ENCODE results near the gene PALM. TPM values are rescaled to one million over a fixed set of nuclear protein-coding genes. Genes with fewer than 3 reads are reported as not detected.
"Not testable (repeated sequence)": the region's sequence is repeated elsewhere in the genome, so short reads cannot be mapped to it uniquely, and the experiment has no call there.

Gene PALM, protein sequence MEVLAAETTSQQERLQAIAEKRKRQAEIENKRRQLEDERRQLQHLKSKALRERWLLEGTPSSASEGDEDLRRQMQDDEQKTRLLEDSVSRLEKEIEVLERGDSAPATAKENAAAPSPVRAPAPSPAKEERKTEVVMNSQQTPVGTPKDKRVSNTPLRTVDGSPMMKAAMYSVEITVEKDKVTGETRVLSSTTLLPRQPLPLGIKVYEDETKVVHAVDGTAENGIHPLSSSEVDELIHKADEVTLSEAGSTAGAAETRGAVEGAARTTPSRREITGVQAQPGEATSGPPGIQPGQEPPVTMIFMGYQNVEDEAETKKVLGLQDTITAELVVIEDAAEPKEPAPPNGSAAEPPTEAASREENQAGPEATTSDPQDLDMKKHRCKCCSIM
- total RNA-seq = 10 to 100 TPM in 1 of 2 donors, 1 to 10 TPM in 1; 8.7 to 11.9 TPM
- long read RNA-seq, partial matches to known transcripts = 0 of 6 reads
- long read RNA-seq, other reads (novel, unspliced or antisense) = 6 of 6 reads

DNA sequence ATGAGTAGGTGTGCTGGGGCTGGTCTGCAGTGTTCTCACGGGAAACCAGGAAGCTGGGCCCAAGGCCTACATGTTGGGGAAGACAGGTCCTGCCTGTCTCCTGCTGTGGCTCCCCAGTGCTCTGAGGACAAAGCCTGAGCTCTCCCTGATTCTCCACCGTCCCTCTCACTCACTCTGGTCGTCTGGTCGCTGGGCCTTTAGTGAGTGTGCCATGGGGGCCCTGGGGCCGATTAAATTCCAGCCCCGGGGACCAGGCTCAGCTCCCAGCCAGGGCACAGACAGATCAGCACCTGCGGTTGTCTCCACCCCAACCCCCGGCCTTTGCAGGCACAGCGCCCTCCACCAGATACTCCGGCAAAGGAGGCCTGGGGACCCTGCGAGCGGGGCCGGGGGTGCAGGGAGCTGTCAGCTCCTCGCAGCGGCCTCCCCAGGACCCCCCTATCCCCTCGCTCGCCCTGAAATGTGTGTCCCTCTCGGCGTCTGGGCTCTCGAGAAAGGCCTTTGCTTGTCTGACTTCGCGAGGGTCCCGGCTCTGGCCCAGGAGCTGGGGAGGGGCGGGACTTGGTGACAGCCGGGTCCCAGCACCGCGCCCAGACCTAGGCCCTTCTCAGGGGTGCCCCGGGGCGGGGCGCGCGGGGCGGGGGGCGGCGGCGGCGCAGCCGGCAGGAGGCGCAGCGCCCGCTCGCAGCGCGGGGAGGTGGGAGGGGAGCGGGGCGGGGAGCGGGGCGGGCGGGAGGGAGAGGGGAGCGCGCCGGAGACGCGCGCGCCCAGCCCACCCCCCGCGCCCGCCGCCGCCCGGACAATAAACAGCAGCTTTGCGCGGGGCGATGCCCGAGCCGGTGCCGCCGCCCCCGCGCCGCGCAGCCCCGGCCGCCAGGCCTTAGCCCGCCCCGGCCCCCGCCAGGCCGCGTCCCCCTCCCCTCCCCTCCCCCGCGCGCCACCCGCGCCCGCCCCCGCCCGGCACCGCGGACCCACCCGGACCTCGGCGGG is at the start of gene PALM:
Gene PALM, plus strand, starts transcription at position 782 of the 990 bp plus-strand sequence. CDS start 212 bp downstream, outside the sequence.
- ATAC-seq = no peak
- intact Hi-C loops (cut with DNase I, micrococcal nuclease) = no loop called here
- no peak for DNase-seq

DNA sequence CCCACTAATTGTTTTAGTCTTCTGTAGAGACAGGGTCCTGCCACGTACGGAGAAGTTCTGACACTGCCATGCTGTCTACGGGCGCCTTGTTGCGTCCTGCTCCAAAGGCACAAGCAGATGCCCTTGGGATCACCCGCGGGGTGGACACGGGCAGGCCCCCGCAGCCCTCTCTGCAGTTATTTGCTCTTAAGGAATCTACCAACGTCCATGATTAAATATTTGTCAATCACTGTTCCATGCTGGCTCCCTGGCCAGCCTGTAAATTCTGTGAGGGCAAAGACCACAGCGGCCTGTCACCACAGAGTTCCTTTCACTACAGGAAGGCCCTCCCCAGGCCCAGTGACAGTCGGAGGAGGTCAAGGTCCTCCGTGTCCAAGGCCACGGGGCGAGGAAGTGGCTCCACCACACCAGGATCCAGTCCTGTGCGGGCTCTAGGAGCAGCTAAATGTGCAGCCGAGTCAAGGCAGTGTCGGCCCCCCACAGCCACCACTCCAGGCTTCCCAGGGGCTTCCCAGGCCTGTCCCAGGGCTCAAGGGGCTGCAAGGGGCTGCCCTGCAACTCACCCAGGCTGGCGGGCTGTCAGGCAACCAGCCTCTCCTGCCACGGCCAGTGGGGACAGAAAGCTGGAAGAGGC is 47.8 kb upstream of the PALM start:
- intact Hi-C loops (cut with DNase I, micrococcal nuclease) = no loop called here
- ATAC-seq = peak; percentile 62
- peak; percentile 71 to 80 for DNase-seq

DNA sequence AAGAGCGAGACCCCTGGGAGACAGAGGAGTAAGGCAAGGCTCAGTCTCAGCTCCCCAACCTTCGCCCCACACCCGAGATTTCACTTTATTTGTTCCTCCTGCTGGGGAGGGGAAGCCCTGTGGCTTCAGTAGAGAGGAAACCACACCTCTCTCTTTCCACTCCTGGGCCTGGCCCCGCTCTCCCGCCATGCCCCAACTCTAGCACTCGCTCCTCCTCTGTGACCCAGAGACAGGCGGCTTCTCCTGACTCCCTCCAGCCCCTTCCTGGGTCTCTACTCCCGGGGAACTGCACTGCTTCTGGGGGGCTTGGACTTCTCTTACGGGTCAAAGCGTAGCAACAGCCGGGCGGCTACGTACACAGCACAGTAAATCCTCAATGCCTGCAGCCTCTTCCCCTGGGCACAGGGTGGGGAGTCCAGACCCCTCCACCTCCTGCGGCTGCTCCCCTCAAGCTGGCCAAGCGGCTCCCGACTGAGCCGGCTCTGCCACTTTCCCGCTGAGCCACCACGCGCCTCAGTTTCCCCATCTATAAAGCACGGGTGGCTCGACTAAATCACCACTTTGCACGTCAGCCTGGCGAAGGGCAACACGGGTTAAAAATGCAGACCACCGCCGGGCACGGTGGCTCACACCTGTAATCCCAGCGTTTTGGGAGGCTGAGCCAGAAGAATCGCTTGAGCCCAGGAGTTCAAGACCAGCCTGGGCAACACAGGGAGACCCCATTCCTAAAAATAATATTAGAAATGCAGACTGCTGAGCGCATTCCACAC is 47.1 kb upstream of the PALM start:
- DNase-seq (peak in 1 of 2 donors; percentile 66), ATAC-seq (peak; percentile 56)
- intact Hi-C loops (cut with DNase I, micrococcal nuclease) = no loop called here

DNA sequence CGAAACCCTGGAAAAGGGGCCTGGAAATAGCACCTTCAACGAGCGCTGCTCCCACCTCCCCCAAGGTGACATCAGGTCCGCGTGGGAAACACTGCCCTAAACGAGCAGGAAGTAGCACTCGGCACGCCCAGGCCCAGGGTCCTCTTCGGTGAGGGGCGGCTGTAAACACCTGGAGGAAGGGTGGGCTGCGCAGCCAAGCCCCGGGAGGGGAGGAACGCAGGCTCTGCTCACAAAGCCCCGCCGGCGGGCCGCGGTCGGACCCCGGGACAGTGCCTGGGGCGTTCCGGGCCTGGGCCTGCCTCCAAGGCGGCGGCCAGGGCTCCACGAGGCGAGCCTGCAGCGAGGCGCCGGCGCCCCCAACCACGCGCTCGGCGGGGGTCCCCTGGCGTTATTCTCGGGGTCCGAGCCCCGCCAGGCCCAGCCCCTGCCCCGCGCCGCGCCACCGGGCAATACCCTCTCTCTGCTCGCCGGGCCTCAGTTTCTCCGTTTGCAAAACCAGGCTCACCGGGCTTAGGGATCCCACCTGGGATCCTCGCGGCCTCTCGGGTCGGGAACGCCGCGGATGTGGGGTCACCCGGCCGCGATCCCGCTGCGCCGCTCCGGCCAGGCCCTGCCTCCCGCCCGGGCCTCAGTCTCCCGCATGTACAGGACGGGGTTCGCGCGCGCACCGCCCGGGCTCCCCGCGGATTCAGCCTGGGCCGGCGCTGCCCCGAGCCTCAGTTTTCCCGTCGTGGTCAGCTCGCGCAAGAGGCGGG is 46.4 kb upstream of the PALM start:
- ATAC-seq (peak; percentile 59), DNase-seq (peak; percentile 82 to 84)
- intact Hi-C loops (cut with DNase I, micrococcal nuclease) = no loop called here

DNA sequence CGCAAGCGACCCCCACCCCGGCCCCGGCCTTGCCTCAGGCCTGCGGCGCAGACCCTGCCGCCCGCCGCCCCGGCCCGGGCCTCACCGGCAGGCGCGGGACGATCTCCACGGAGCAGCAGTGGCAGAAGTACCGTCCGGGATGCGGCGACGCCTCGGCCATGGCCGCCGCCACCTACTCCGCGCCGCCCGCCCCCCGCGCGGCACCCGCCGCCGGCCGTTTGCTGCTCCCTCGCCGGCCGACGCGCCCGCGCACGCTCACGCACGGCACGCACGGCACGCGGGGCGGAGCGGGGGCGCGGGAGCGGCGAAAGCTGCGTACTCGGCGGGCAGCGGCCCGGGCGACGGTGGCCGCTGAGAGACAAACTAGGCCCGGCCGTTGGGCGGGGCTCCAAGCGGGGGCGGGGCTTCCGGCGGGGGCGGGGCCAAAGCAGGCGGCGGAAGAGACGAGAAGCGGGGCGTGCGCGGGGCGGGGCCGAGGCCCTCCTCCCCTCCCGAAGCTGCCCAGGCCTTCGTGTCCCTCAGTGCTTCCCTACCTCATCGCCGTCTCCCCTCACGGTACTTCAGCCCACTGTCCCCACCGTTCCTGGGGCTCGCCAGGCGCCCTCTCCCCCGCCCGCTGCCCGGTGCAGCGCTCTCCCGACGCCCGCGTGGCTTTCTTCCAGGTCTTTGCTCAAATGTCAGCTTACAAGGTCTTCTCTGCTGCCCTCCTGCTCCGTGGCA is 45.6 kb upstream of the PALM start, which contains the start of gene RNF126:
Gene RNF126, minus strand, starts transcription at position 253 of the 720 bp plus-strand sequence. Its CDS starts 93 bp downstream, at position 160.
- peak; percentile 85 to 94 for DNase-seq
- intact Hi-C loops (cut with DNase I, micrococcal nuclease) = no loop called here

DNA sequence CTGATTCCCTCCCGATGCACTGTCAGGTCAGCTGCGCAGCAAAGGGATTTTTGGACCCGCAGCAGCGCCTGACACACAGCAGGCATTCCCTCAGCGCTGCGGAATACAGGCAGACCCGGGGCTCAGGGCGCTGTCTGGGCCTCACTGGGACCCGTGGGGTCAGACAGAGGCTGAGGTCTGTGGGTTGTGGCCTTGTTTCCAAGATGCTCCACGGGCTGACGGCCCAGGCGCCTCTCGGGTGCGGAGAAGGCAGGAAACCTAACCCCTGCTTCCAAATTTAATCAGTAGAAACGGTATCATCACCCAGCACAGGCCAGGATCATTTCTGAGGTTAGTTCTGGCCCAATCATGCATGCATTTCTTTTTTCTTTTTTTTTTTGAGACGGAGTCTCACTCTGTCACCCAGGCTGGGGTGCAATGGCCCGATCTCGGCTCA is 45.0 kb upstream of the PALM start:
- intact Hi-C loops (cut with DNase I, micrococcal nuclease) = no loop called here
- no peak for ATAC-seq
- DNase-seq = no peak

More for the DNA sequence above, 45.6 kb upstream of the PALM start, which contains the start of gene RNF126:
- peak; percentile 65 for ATAC-seq

DNA sequence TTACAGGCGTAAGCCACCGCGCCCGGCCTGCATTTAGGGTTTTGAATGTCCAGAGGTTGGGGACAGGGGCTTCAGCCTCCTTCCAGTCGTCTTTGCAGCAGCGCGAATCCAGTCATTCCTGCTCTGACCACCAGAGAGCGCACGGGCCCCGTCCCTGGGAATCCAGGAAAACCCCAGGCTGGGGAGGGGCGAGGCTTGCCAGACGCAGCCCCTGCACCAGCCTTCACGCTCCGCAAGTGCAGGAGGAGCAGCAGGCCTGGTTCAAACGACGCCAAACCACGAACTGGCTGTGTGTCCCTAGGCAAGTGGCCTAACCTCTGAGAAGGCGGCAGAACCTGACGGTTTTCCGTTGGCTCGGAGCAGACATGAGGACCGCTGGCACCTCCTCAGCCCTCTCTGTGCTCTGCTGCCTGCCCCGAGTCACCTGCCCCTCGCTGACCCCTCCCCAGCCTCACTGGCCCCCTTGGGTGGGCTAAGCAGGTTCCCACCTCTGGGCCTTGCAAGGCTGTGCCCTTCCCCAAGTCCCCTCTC is 43.8 kb upstream of the PALM start:
- DNase-seq (peak in 1 of 2 donors; percentile 86), ATAC-seq (peak; percentile 9)
- intact Hi-C loops (cut with DNase I, micrococcal nuclease) = no loop called here

DNA sequence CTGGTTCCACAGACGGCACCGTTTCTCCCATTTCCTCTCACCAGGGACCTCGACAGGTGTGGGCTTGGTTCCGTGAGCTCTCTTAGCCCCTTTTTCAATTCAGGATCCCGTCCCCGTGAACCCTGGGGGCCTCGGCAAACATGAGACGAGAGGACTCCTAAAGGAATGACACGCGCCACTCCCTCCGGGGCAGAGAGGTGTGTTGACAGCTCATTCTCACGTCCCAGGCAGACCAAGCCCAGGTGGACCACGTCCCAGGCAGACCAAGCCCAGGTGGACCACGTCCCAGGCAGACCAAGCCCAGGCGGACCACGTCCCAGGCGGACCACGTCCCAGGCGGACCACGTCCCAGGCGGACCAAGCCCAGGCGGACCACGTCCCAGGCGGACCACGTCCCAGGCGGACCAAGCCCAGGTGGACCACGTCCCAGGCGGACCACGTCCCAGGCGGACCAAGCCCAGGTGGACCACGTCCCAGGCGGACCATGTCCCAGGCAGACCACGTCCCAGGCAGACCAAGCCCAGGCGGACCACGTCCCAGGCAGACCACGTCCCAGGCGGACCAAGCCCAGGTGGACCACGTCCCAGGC is 41.7 kb upstream of the PALM start:
- intact Hi-C loops (cut with DNase I, micrococcal nuclease) = loop anchor here in 1 of 2 donors (2.0 kb wide), 1 partner anchor 66 kb away; no protein-coding TSS in a partner anchor

DNA sequence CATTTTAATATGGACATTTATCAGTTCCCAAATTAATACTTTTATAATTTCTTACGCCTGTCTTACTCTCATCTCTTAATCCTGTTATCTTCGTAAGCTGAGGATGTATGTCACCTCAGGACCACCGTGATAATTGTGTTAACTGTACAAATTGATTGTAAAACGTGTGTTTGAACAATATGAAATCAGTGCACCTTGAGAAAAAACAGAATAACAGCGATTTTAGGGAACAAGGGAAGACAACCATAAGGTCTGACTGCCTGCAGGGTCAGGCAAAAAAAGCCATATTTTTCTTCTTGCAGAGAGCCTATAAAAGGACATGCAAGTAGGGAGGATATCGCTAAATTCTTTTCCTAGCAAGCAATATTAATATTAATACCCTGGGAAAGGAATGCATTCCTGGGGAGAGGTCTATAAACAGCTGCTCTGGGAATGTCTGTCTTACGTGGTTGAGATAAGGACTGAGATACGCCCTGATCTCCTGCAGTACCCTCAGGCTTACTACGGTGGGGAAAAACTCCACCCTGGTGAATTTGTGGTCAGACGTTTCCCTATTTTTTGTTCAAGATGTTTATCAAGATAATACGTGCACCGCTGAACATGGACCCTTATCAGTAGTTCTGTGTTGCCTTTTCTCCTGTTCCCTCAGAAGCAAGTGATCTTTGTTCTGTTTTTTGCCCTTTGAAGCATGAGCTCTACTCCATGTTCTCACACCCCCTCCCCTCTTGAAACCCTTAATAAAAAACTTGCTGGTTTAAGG is 39.9 kb upstream of the PALM start:
- DNase-seq; intact Hi-C loops (cut with DNase I, micrococcal nuclease); ATAC-seq: not testable (repeated sequence)

More for the DNA sequence above, 41.7 kb upstream of the PALM start:
- not testable (repeated sequence) for DNase-seq, ATAC-seq

DNA sequence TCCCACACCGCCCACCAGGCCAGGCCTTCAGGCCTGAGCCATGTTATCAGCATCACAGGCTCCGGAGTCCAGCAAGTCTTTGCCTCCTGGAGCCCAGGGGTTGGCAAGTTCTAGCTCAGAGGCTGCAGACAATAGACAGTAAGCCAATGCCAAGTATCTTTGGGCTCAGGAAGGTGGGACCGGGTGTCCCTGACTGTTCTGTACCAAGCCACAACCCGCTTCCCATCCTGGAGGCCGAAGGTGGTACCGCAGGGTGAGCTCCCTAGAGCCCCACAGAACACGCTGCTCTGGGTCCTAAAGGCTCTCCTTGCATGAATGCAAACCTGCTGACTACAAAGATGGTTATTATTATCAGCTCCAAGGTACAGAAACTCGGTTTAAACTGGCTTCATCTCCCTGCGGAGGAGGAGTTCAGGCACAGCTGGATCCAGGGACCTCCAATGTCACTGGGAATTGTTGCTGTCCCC is 38.1 kb upstream of the PALM start:
- DNase-seq (no peak), ATAC-seq (no peak)
- intact Hi-C loops (cut with DNase I, micrococcal nuclease) = loop anchor here in 1 of 2 donors (5.0 kb wide), 1 partner anchor 62 kb away; no protein-coding TSS in a partner anchor

DNA sequence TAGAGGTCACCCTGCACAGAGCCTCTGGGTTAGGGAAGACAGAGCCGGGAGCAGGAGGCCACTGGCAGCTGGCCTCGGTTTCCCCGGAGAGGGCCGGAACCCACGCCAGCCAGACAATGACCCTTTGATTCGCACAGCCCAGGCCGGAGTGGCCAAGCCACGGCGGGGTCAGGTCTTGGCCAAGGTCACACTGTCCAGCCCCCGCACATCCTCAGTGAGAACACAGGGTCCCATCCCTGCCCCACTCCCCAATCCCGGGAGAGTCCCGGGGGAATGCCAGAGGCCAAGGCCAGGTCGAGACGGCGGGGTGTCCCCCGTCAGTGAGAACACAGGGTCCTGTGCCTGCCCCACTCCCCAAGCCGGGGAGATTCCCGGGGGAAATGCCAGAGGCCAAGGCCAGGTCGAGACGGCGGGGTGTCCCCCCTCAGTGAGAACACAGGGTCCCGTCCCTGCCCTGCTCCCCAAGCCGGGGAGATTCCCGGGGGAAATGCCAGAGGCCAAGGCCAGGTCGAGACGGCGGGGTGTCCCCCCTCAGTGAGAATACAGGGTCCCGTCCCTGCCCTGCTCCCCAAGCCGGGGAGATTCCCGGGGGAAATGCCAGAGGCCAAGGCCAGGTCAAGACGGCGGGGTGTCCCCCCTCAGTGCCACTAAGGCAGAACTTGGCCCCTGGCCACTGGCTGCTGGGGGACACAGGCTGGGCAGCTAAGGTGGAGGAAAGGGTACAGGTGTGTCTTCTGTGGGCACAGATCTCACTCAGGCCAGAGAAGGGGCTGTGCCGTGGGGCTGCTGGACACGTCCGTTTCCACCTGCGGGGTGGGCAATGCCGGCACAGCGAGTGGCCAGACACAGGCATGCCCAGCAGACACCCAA is 34.2 kb upstream of the PALM start:
- DNase-seq = no peak
- intact Hi-C loops (cut with DNase I, micrococcal nuclease) = loop anchor here in 1 of 2 donors (5.0 kb wide), 1 partner anchor 58 kb away; no protein-coding TSS in a partner anchor
- ATAC-seq = no peak

DNA sequence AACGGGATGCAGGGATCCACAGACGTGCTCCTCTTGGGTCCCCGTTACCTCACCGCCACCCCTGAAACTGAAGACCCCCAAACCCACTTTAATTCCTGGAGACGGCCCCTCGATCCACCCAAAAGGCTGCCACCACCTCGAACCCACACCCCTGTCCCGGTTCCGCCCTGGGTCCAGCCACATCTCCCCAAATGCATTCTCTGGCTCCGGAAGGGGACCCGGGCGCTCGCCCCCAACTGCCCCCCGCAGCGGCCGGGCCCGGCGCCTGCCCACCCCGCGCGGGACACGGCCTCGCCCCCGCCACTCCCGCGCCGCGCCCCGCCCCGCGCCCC is 32.8 kb upstream of the PALM start:
- intact Hi-C loops (cut with DNase I, micrococcal nuclease) = no loop called here
- ATAC-seq (no peak), DNase-seq (no peak)

DNA sequence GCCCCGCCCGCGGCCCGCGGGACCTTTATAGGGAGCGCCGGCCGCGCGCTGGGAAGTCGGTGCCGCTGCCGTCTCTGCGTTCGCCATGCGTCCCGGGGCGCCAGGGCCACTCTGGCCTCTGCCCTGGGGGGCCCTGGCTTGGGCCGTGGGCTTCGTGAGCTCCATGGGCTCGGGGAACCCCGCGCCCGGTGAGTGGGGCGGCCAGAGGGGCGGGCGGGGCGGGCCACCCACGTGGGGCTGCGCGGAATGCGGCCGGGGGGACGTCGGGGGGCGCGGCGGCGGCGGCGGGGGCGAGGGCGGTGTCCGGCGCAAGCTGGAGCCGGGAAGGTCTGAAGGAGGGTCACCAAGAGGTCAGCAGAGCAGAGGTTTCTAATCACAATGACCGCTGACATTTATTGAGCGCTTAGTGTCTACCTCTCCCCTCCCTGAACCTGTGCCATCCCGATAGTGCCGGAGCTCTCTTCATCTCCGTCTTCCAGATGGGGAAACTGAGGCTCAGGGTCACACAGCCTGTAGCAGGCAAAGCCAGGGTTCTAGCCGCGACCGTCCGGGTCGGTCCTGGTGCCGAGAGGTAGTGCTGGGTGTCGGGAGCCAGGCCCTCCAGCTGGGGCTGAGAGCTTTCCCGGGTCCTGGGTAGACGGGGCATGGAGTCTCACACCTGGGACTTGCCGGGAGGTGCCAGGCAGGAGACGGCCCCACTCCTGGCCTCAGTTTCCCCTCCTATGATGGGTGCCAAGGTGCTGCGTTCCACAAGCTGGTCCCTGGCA is 32.2 kb upstream of the PALM start, which contains the start of gene FSTL3:
Gene FSTL3, plus strand, starts transcription at position 54 of the 767 bp plus-strand sequence. Its CDS starts 32 bp downstream, at position 86.
- DNase-seq (no peak), ATAC-seq (no peak)
- intact Hi-C loops (cut with DNase I, micrococcal nuclease) = no loop called here
